Stimulated activated CD4-positive, alpha-beta T cell treated with anti-CD3 and anti-CD28 coated beads, Interleukin-4, amount 100 ng/mL, for 24 hours (primary cell): ENCODE data around the gene GPATCH2L.

Source experiments
- DNase-seq: peaks from one replicate; pipeline ENCODE4 v3.0.0-alpha.2; 2020

GPATCH2L gene

GRCh38 chr14:76259029-76259735, 107.5 kb downstream of the GPATCH2L start:
- no peak for DNase-seq

GRCh38 chr14:76260749-76261148, 109.0 kb downstream of the GPATCH2L start:
- no peak for DNase-seq

GRCh38 chr14:76261371-76261811, 109.7 kb downstream of the GPATCH2L start:
- no peak for DNase-seq

- no peak for DNase-seq
These were observed 110.9 kb downstream of the GPATCH2L start for GRCh38 chr14:76262641-76263040.
